DND-41 (cell line): Measurements from ENCODE around the gene COA1.

ENCODE experiments used
- ATAC-seq: fragments of 200-7000 bp; cut with Tn5 transposase; 3 replicates; pipeline ENCODE4 v1.9.1; 2021; ENCODE audit warnings: low read depth; ENCODE audit not compliant: insufficient read depth
- DNase-seq: peaks from one replicate; pipeline ENCODE4 v3.0.0-alpha.2; 2020
- H2AFZ ChIP-seq: 2 replicates; pipeline ENCODE4 v1.6.0; 2012; ENCODE audit warnings: low read depth, low read length
- H3K27ac ChIP-seq: 2 replicates; pipeline ENCODE4 v1.5.1; 2012; ENCODE audit warnings: low read length, inconsistent platforms
- H3K27me3 ChIP-seq: fragments of 200-600 bp; sonication (generic); 2 replicates; pipeline ENCODE4 v1.6.0; 2012; ENCODE audit warnings: low read length, mild to moderate bottlenecking, inconsistent platforms; ENCODE audit not compliant: insufficient read depth, poor library complexity
- H3K36me3 ChIP-seq: 2 replicates; pipeline ENCODE4 v1.5.1; 2012; ENCODE audit warnings: low read length, inconsistent platforms; ENCODE audit not compliant: insufficient read depth
- H3K4me1 ChIP-seq: 2 replicates; pipeline ENCODE4 v1.5.1; 2012; ENCODE audit warnings: mild to moderate bottlenecking, low read length; ENCODE audit not compliant: insufficient read depth
- H3K4me2 ChIP-seq: 2 replicates; pipeline ENCODE4 v1.6.0; 2012; ENCODE audit warnings: mild to moderate bottlenecking, moderate library complexity, low read length, inconsistent platforms; ENCODE audit not compliant: insufficient read depth
- H3K4me3 ChIP-seq, 2 experiments: fragments of 200-600 bp in 1 of 2; shearing (Covaris generic) in 1 of 2; 2 replicates each; pipeline ENCODE4 v1.5.1; 2012 to 2016; ENCODE audit warnings: inconsistent platforms in 2 of 2, low read length in 2 of 2, mild to moderate bottlenecking in 2 of 2, low read depth in 1 of 2, moderate library complexity in 1 of 2
- H3K79me2 ChIP-seq: 2 replicates; pipeline ENCODE4 v1.6.0; 2012; ENCODE audit warnings: low read length, inconsistent platforms; ENCODE audit not compliant: insufficient read depth
- H3K9ac ChIP-seq: 2 replicates; pipeline ENCODE4 v1.6.0; 2012; ENCODE audit warnings: low read depth, mild to moderate bottlenecking, inconsistent platforms, low read length, moderate library complexity
- H3K9me3 ChIP-seq: 2 replicates; pipeline ENCODE4 v1.5.1; 2012; ENCODE audit warnings: low read length, moderate library complexity, mild to moderate bottlenecking, inconsistent platforms; ENCODE audit not compliant: insufficient read depth, severe bottlenecking
- H4K20me1 ChIP-seq: 2 replicates; pipeline ENCODE4 v1.6.0; 2012; ENCODE audit warnings: low read length; ENCODE audit not compliant: insufficient read depth
- EZH2 ChIP-seq: IDR thresholded peaks from 3 replicates; pipeline ENCODE4 v1.6.1; 2012; ENCODE audit warnings: borderline replicate concordance, low read depth, mild to moderate bottlenecking, moderate library complexity, low read length, inconsistent platforms; ENCODE audit not compliant: severe bottlenecking
- TF ChIP-seq, protein P1 (sequence below): IDR thresholded peaks from 2 replicates; pipeline ENCODE4 v1.5.1; 2012; ENCODE audit warnings: borderline replicate concordance, low read length, moderate library complexity, mild to moderate bottlenecking; ENCODE audit not compliant: poor library complexity, severe bottlenecking; ENCODE audit errors: extremely low read depth

The COA1 gene

DNA sequence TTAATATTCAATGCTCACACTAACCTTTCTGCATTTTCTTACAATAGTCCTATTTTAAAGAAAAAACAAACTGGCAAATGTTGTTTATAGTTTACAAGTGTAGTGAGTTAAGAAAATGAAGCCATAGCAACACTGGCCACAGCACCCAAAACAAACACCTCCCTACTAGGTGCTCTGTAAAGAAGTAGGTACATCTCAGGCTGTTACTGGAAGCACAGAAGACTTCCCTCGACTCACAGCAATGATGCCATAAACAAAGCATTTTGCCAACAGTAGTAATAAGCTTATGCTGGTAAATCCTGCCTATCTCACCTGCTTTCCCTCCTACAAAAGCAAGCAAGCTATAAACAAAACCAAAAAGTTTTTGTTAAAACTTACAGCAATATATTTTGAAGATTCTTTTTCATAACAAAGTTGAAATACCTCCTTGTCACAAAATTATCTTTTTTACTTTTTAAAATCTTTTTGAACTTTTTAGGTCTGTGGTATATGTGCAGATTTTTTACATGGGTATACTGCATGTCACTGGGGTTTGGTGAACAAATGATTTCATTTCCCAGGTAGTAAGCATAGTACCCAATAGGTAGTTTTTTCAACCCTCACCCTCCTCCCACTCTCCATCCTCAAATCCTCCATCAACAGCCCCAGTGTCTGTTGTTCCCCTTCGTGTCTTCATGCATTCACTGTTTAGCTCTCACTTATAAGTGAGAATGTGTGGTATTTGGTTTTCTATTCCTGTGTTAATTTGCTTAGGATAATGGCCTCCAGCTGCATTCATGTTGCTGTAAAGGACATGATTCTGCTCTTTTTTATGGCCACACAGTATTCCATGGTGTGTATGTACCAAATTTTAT lies 28.4 kb downstream of the COA1 start:
- TF ChIP-seq EZH2: no peak
- TF ChIP-seq, protein P1, sequence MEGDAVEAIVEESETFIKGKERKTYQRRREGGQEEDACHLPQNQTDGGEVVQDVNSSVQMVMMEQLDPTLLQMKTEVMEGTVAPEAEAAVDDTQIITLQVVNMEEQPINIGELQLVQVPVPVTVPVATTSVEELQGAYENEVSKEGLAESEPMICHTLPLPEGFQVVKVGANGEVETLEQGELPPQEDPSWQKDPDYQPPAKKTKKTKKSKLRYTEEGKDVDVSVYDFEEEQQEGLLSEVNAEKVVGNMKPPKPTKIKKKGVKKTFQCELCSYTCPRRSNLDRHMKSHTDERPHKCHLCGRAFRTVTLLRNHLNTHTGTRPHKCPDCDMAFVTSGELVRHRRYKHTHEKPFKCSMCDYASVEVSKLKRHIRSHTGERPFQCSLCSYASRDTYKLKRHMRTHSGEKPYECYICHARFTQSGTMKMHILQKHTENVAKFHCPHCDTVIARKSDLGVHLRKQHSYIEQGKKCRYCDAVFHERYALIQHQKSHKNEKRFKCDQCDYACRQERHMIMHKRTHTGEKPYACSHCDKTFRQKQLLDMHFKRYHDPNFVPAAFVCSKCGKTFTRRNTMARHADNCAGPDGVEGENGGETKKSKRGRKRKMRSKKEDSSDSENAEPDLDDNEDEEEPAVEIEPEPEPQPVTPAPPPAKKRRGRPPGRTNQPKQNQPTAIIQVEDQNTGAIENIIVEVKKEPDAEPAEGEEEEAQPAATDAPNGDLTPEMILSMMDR: no peak
- no peak for ATAC-seq
- no peak overlapping the region for H3K27ac ChIP-seq
- no peak overlapping the region for H3K4me2 ChIP-seq
- H3K36me3 ChIP-seq: peaks cover 12% of the 10 kb centered on the region
- no peaks in the 10 kb centered on the region for H3K27me3 ChIP-seq
- no peak overlapping the region for H3K4me3 ChIP-seq
- H3K4me1 ChIP-seq: peaks cover 2% of the 10 kb centered on the region; the same call in 1 of the 2 replicates
- no peak for DNase-seq
- no peak overlapping the region for H2AFZ ChIP-seq
- H3K9me3 ChIP-seq: no peaks in the 10 kb centered on the region
- peaks cover 95% of the 10 kb centered on the region for H3K79me2 ChIP-seq
- no peak overlapping the region for H3K9ac ChIP-seq
- peaks cover 36% of the 10 kb centered on the region for H4K20me1 ChIP-seq

DNA sequence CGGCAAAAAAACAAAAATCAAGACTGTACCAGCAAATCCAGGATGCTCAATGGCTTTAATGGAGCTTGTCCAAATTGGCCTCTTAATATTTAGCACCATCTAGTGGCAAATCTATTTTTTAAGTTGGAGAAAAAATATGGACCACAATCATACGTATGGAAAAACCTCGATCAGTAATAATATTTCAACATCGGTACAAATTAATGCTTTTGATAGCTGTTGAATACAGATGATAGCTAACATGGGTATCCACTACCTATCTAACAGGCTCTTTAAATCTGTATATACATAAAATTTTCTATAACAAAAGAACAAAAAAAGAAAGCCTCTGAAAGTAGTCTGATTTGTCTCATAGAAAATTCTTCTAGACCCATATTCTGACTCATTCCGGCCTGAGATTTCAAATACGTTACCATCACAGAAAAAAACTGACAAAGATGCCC lies 29.2 kb downstream of the COA1 start:
- Histone ChIP-seq H3K36me3 (peaks cover 4% of the 10 kb centered on the region), H3K27ac (no peak overlapping the region), H4K20me1 (peaks cover 36% of the 10 kb centered on the region), H3K4me1 (peaks cover 2% of the 10 kb centered on the region; the same call in 1 of the 2 replicates), H3K27me3 (no peaks in the 10 kb centered on the region), H3K4me2 (no peak overlapping the region), H3K79me2 (peaks cover 95% of the 10 kb centered on the region), H3K4me3 (no peak overlapping the region), H2AFZ (no peak overlapping the region), H3K9me3 (no peaks in the 10 kb centered on the region), H3K9ac (no peak overlapping the region)
- ATAC-seq (peak; percentile 82), DNase-seq (no peak)
- no peak for TF ChIP-seq EZH2
- TF ChIP-seq, protein P1: peak; percentile 76

DNA sequence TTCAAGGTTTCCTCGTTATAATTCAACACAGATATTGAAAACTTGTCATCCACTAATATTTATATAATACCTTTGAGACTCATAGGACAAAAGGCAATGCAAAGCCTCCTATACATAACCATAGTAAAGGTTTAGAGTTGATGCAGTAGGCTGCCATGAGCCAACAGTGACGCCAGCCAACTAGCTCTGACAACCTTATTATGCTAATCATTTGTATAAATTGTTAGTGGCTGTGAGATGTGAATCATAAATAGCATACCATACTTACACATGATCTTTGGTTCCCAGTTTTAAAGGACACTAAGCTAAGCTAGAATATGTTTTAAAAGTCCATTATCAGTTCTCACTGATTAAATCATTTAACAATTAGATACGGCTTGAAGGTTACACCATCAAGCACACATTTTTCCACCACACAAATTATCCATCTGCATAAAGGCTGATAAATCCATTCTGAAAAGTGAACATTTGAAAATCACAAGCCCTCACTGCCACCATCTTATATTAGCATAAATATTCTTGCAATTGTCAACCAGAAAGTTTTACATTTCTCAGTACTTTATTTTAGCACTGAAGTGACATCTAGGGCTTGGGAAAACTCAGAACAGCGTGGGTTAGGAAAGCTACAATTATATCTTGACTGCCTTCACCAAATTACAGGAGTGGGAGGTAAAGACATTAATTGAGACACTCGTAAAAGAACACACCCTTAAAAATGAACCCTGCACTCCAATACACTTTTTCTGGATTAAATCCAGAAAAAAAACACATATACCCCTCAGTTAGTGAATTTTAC lies 30.7 kb downstream of the COA1 start:
- no peak overlapping the region for H3K4me2 ChIP-seq
- DNase-seq (no peak), ATAC-seq (no peak)
- H3K27me3 ChIP-seq: no peaks in the 10 kb centered on the region
- H3K9ac ChIP-seq: no peak overlapping the region
- H2AFZ ChIP-seq: no peak overlapping the region
- no peaks in the 10 kb centered on the region for H3K9me3 ChIP-seq
- no peak overlapping the region for H3K4me3 ChIP-seq
- no peak overlapping the region for H3K27ac ChIP-seq
- no peaks in the 10 kb centered on the region for H3K36me3 ChIP-seq
- peaks cover 47% of the 10 kb centered on the region for H4K20me1 ChIP-seq
- TF ChIP-seq, protein P1: no peak
- TF ChIP-seq EZH2: no peak
- peaks cover 95% of the 10 kb centered on the region for H3K79me2 ChIP-seq
- peaks cover 2% of the 10 kb centered on the region; the same call in 1 of the 2 replicates for H3K4me1 ChIP-seq
